Measurements from ENCODE around the gene HOXD12. TPM values are rescaled to one million over a fixed set of nuclear protein-coding genes. Genes with fewer than 3 reads are reported as not detected.
A peak's percentile ranks its signal among the peaks of the same experiment; 100 is the strongest.

HOXD12 gene
- polyA plus RNA-seq, 1 experiment, result not detected

DNA sequence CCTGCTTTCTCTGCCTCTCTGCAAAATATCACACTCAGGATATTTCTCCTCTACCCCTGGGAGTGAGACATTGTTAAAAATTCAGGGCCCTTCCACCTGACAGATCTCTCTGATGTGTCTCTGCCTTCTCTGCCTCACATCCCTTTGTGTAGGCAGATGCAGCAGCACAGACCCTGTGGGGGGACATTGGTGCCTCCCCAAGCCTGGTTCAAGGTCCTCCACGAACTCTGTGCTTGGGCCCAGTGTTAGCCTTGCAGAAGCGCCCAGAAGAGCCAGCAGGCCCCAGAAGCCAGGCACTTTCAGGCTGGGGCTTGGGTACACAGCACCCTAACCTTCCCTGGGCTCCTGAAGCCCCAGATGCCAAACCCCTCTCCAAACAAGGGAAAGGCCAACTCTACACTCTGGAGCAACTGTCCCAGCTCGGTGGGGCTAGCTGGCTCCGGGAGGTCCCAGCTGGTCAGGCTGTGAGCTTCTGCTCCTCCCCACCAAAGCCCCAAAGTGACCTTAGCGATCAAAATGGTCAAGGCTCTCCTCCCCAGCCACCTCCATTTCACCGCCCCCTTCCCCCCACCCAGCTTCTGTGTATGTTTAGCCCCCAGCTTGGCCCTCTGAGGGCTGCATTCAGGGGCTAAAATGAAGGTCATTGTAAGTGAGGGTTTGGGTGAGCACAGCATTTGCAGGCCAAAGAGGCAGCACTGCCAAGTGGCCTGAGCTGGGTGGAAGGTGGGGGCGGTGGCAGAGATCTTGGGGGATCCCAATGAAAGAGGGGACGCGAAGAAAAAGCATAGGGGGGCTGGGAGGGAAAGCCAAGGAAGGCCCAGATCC lies 25.6 kb downstream of the HOXD12 start:
- no peaks in the 10 kb centered on the region; the same call in 1 of the 2 replicates for H3K36me3 ChIP-seq (ENCODE audit: control insufficient read depth, insufficient read depth, low read length)
- DNase-seq (ENCODE audit: low read depth), result no peak
- POLR2A ChIA-PET, result no interaction called here
- TF ChIP-seq, protein P1, sequence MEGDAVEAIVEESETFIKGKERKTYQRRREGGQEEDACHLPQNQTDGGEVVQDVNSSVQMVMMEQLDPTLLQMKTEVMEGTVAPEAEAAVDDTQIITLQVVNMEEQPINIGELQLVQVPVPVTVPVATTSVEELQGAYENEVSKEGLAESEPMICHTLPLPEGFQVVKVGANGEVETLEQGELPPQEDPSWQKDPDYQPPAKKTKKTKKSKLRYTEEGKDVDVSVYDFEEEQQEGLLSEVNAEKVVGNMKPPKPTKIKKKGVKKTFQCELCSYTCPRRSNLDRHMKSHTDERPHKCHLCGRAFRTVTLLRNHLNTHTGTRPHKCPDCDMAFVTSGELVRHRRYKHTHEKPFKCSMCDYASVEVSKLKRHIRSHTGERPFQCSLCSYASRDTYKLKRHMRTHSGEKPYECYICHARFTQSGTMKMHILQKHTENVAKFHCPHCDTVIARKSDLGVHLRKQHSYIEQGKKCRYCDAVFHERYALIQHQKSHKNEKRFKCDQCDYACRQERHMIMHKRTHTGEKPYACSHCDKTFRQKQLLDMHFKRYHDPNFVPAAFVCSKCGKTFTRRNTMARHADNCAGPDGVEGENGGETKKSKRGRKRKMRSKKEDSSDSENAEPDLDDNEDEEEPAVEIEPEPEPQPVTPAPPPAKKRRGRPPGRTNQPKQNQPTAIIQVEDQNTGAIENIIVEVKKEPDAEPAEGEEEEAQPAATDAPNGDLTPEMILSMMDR (IDR thresholded peaks at IDR 0.05; ENCODE audit: insufficient read depth, low read depth, low read length), result no peak
- CTCF ChIA-PET, result interaction anchor here (1.2 to 9.3 kb wide), 6 partner anchors 8 to 1024 kb away, joined by 3 to 149 read pairs (median 16); partner anchors contain the start of gene HOXD10
- peaks cover 17% of the 10 kb centered on the region for H3K27me3 ChIP-seq (ENCODE audit: control insufficient read depth, insufficient read depth, low read length)
- no peak overlapping the region for H3K4me3 ChIP-seq (ENCODE audit: low read depth, low read length)

DNA sequence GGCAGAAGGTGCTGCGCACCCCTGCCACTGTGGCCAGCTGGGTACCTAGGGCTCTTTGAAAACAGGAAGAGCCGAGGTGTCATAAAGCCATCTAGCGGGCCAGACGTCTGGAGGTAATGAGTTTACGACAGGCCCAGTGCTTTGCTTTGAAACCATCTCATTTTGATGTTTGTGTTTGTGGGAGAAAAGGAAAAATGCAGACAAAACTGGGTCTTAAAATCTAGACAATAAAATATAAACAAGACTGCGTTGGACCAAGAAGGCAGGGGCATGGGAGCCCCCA lies 26.1 kb downstream of the HOXD12 start:
- ChIA-PET CTCF (interaction anchor here (1.2 to 9.3 kb wide), 6 partner anchors 9 to 1024 kb away, joined by 3 to 149 read pairs (median 16); partner anchors contain the start of gene HOXD10), POLR2A (no interaction called here)
- Histone ChIP-seq H3K27me3 (ENCODE audit: control insufficient read depth, insufficient read depth, low read length) (peaks cover 18% of the 10 kb centered on the region), H3K4me3 (ENCODE audit: low read depth, low read length) (no peak overlapping the region), H3K36me3 (ENCODE audit: control insufficient read depth, insufficient read depth, low read length) (no peaks in the 10 kb centered on the region; the same call in 1 of the 2 replicates)
- TF ChIP-seq, protein P1 (IDR thresholded peaks at IDR 0.05; ENCODE audit: insufficient read depth, low read depth, low read length), result no peak
- no peak for DNase-seq (ENCODE audit: low read depth)

GRCh38 chr2:176126929-176127773 lies 27.6 kb downstream of the HOXD12 start:
- Histone ChIP-seq H3K4me3 (ENCODE audit: low read depth, low read length) (no peak overlapping the region), H3K36me3 (ENCODE audit: control insufficient read depth, insufficient read depth, low read length) (no peaks in the 10 kb centered on the region; the same call in 1 of the 2 replicates), H3K27me3 (ENCODE audit: control insufficient read depth, insufficient read depth, low read length) (peaks cover 25% of the 10 kb centered on the region)
- no peak for DNase-seq (ENCODE audit: low read depth)
- CTCF ChIA-PET, result interaction anchor here (0.6 to 9.3 kb wide), 44 partner anchors 9 to 1034 kb away, joined by 3 to 149 read pairs (median 4); partner anchors contain the start of gene HOXD10
- POLR2A ChIA-PET, result no interaction called here
- TF ChIP-seq, protein P1 (IDR thresholded peaks at IDR 0.05; ENCODE audit: insufficient read depth, low read depth, low read length), result peak; percentile 69

DNA sequence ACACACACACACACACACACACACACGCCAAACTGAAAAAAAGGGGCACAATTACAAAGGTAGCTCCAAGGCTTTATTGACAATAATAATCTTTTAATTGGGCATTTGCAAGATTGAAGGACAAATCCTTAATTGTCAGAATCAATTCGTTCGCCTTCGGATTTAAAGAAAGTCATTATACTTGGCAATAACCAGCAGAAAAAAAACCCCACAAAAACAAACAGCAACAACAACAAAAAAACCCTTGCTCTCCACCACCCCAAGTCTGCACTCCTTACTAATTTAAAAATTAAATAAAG lies 28.1 kb downstream of the HOXD12 start:
- POLR2A ChIA-PET, result no interaction called here
- no peaks in the 10 kb centered on the region; the same call in 1 of the 2 replicates for H3K36me3 ChIP-seq (ENCODE audit: control insufficient read depth, insufficient read depth, low read length)
- CTCF ChIA-PET, result interaction anchor here (0.6 to 9.3 kb wide), 27 partner anchors 11 to 1033 kb away, joined by 3 to 149 read pairs (median 5); no protein-coding TSS in a partner anchor
- DNase-seq (ENCODE audit: low read depth), result no peak
- H3K4me3 ChIP-seq (ENCODE audit: low read depth, low read length), result no peak overlapping the region
- peaks cover 27% of the 10 kb centered on the region for H3K27me3 ChIP-seq (ENCODE audit: control insufficient read depth, insufficient read depth, low read length)
- TF ChIP-seq, protein P1 (IDR thresholded peaks at IDR 0.05; ENCODE audit: insufficient read depth, low read depth, low read length), result no peak
